GM12892 (cell line): Measurements from ENCODE around the gene EIF4EBP2.
A peak's percentile ranks its signal among the peaks of the same experiment; 100 is the strongest.

Source experiments
- DNase-seq: peaks from one replicate; pipeline ENCODE4 v3.0.0; 2011; ENCODE audit not compliant: insufficient read length
- FAIRE-seq: peaks from 2 replicates; lab custom pipeline; 2011; peaks lifted over from hg19 to GRCh38; lab: Jason Lieb, UNC
- POLR2A ChIP-seq: IDR thresholded peaks from 2 replicates; pipeline ENCODE4 v1.6.1; 2011; ENCODE audit warnings: low read depth, low read length, control low read depth
- POLR2AphosphoS5 ChIP-seq: IDR thresholded peaks from 2 replicates; pipeline ENCODE4 v1.6.1; 2011; ENCODE audit warnings: low read depth, low read length, control low read depth
- TAF1 ChIP-seq: IDR thresholded peaks from 2 replicates; pipeline ENCODE4 v1.6.1; 2011; ENCODE audit warnings: low read depth, mild to moderate bottlenecking, control low read depth, low read length, borderline replicate concordance

Gene EIF4EBP2

DNA sequence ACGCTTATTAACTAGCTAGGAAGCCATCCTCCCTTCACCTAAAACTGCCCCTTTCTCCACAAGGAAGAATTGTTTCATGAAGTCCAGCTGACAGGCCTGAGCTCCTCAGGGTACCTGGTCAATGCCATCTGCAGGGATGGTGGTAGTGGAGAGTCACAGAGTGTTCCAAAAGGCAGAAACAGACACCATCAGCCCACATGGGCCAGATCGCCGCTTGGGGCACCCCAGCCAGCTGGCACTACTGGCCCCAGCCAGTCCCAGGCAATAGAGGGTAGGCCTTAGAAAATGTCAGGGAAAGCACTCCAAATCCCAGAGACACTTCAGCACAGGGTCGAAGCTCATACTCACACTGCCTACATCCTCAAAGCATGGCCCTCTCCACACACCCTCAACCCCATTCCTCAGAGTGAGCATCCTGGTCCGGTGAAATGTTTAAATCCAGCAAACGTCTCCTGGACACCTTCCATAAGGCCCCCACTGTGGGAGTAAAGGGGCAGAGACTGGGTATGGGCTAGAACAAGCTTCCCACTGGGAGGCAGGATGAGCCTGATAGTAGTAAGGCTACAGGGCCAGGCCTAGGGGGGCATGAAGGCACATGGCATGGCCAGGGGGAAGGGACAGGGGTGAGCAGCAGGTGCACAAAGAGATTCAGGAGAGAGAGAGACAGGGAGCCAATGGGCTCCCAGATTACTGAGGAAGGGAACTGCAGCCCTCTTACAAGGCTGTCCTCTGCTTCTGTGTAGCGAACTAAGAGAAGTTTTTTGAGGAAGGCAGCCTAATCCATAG, 23.4 kb upstream of the EIF4EBP2 start:
- no peak for DNase-seq
- no peak for FAIRE-seq
- no peak for TF ChIP-seq POLR2AphosphoS5
- no peak for TF ChIP-seq POLR2A
- no peak for TF ChIP-seq TAF1

DNA sequence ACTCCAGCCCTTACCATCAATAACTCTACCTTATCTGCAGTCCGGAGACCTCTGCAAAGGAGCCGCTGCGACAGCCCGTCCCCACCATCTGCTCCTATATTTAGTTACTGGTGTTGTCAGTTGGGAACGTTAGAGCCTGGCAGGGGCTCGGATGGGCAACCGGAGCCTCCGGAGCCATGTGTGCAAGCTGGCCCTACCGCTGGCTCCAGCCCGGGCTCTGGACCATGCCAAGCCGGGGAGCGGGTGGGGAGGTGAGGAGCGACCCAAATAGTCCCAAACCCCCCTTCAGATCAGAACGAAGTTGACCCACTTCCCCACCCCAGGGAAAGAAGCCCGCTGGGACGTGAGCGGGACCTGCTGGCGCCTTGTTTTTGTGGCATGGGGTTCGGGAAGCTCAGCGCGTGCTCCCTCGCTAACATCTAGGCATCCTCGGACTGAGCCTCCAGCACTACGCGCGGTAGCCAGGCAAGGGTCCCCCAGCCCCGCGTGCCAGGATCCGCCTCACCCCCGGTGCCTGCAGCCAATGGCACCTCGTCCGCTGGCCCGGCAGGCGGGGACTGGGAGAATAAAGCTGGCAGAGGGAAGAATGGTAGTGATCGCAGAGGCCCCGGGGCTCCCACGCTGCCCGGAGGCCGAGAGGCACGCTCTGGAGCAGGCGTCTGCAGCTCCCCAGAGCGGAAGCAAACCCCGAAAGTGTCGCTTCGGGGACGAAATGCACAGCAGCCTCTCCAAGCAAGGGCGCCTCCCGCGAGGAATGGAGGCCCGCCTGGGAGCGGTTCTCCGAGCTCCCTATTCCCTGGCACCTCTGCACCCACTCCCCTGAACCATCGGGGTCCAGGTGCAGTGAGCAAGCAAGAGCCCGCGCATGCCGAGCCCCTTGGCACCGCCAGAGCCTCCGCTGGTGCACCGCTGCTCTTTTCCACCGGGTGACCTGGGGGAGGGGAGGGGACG, 22.2 kb upstream of the EIF4EBP2 start:
- FAIRE-seq (peak; percentile 33), DNase-seq (peak; percentile 58)
- TF ChIP-seq TAF1 (no peak), POLR2A (no peak), POLR2AphosphoS5 (no peak)

DNA sequence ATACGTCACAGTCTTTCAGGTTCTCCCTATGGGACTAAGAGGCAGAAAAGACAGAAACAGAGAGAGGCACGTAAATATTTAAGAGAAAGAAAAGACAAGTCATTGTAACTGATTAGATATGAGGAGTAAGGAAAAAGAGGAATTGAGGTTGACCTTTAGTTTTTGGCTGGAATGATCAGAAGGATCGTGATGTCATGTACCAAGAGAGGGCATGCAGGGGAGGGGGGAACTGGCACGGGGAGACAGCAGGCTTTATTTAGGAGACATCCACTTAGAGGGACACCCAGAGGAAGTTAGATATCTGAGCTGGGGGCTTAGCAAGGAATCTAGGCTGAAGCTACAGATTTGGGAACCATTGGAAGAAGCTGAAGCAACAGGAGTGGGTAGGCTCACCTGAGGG, 12.3 kb upstream of the EIF4EBP2 start:
- DNase-seq (no peak), FAIRE-seq (no peak)
- TF ChIP-seq POLR2A (no peak), POLR2AphosphoS5 (no peak), TAF1 (no peak)

DNA sequence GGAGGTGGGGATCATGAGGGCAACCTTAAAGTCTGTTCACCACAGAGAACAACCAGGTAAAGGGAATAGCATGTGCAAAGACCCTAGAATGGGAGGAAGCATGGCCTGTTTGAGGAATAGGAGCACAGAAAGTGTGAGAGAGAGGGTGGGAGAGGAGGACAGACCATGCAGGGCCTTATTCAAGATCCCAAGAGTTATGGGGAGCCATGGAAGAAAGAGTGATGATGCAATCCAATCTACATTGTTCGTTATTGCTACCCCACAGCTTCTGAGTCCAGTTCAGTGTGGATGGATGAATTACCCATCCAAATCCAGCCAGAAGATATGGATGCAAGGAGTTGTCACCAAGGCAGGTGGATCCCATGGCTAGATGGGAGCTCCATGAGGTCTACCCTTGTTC, 7.8 kb upstream of the EIF4EBP2 start:
- no peak for TF ChIP-seq TAF1
- DNase-seq (no peak), FAIRE-seq (no peak)

DNA sequence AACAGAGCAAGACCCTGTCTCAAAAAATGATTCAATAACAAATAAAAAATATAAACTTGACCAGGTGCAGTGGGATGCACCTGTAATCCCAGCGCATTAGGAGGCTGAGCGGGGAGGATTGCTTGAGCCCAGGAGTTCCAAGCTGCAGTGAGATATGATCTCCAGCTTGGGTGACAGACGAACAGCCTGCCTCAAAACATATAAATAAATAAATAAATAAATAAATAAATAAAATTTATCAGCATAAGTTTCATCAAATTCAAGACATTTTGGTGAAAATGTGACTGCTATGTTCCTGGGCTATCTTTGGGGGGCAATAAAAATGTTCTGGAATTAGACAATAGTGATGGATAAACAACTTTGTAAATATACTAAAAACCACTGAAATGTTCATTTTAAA, 4.8 kb upstream of the EIF4EBP2 start:
- no peak for DNase-seq
- no peak for TF ChIP-seq POLR2A
- TF ChIP-seq POLR2AphosphoS5: no peak
- TF ChIP-seq TAF1: no peak
- no peak for FAIRE-seq

DNA sequence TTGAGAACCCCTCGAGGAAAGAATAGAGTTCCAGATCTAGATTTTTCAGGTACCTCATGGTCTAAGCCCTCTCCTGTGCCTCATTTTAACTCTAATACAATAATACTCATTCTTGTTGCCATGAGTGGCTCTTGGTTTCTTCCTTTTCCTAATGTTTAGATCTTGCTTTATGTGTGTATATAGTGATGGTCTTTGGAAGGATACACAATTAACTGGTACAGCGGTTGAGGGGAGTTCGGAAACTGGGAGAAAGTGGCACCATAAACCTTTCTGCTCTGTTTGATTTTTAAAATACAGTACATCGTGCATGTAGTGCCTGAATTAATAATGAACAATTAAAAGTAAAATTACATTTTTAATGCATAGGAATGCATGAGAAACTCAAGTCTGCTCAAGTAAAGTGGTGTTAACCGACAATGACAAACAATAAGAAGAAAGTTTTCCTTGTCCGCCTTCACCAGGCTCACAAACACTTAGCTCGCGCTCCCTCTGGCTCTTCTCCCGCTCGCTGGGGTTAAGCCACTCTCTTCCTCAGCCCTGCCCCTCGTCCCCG, 386 bp upstream of the EIF4EBP2 start:
- TF ChIP-seq TAF1: no peak
- TF ChIP-seq POLR2A: no peak
- TF ChIP-seq POLR2AphosphoS5: no peak
- FAIRE-seq (no peak), DNase-seq (no peak)

DNA sequence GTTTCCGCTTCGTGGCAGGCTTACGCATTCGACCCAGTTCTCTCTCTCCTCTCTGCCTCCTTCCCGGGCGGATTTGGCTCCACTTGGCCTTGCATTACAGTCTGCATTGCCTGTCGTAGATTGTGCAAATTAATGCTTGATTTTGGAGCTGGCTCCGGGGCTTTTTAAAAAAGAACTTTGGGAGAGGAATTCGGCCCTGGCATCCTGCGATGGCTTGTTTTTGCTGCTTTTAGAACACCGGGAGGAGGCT, 767 bp downstream of the EIF4EBP2 start:
- DNase-seq (no peak), FAIRE-seq (no peak)
- TF ChIP-seq POLR2A: no peak
- TF ChIP-seq TAF1: no peak
- TF ChIP-seq POLR2AphosphoS5: no peak

DNA sequence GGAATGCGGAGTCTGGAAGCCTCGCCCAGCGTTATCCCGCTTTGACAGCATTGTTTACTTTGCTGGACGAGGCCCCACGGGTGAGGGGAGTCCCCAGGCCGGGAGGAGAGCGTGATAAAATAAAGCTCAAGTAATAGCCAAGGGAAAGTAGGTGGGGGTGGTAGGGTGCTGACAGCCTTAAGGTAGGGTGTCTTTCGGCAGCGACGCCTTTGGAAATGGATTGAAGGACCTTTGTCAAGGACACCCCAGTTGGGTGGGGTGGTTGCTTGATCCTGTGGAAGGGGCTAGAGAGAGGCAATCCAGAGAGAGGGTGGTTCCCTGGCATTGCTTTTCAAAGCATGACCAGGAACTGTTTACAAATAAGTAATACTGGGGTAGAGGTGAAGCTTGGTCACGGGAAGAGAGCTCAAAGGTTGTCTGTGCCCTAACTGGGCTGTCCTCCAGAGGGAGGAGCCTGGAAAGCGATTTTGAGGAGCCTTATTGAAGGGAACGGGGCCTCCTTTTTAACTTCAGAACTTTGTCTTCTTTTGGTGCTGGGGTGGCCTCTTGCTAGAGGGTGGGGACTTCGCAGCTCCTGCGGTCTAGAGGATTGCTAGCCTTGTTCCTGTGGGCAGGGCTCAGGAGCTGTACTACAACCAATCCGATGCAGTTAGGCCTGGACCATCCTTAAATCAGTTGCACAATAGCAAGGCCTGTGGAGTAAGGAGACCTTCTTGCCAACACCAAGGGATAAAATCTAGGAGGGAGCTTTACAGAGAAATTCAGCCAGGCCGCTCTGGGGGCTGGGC, 1.3 kb downstream of the EIF4EBP2 start:
- TF ChIP-seq POLR2A: no peak
- no peak for TF ChIP-seq TAF1
- TF ChIP-seq POLR2AphosphoS5: no peak
- FAIRE-seq: peak; percentile 71
- no peak for DNase-seq

DNA sequence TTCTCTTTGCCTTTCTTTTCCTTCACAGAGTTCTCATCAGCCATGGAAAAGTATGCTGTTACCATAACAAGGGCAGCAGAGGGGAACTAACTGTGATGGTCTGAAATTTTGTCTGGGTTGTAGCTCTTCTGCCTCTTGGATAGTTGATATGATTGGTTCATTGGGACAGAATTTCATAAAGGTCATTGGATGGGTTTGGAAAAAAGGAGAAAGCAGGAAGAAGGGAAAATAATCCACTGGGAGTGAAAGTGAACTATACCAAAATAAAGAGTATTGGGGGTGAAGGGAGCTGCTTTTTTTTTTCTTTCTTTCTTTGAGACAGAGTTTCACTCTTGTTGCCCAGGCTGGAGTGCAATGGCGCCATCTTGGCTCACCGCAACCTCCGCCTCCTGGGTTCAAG, 5.8 kb downstream of the EIF4EBP2 start:
- no peak for DNase-seq
- no peak for TF ChIP-seq POLR2A
- TF ChIP-seq POLR2AphosphoS5: no peak
- no peak for TF ChIP-seq TAF1
- FAIRE-seq: no peak

DNA sequence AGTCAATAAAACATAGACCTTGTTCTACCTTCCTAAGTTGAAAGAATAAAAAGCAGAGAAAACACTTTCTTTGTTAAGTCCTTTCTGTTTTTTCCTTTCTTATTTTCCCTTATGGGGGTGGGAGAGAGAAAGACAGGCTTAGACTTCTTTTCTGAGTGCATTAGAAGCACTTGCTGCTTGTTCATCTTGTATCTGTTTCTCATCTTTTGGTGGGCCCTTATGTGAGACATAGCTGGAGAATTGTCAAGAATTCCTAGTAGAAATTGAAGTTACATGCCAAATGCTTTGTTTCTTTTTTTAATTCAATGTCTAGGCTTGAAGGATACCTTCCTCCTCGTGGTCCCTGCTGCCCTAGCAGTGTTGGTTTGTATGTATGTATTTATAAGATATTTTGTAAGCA, 6.7 kb downstream of the EIF4EBP2 start:
- TF ChIP-seq POLR2AphosphoS5 (no peak), TAF1 (no peak), POLR2A (no peak)
- no peak for FAIRE-seq
- no peak for DNase-seq

DNA sequence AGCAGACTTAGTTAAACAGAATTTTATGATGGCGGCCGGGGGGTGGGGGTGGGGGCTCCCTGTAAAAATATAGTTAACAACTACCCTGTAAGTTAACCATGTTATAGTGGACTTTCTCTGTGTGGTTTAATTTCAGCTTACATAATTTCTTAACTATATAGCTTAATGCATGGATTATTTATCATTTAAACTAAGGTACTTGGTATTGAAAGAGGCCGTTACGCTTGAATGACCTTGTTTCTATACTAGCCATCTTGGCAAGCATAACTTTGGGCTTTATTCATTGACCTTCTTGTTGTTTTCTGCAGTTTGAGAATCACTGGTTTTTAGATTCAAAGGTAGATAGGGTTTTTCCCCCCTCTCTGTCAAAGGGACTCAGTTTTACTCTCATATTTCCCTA, 8.4 kb downstream of the EIF4EBP2 start:
- FAIRE-seq: peak; percentile 14
- no peak for TF ChIP-seq POLR2A
- TF ChIP-seq POLR2AphosphoS5: no peak
- no peak for TF ChIP-seq TAF1

More for the DNA sequence above, 8.4 kb downstream of the EIF4EBP2 start:
- no peak for DNase-seq
